Activated CD4-positive, alpha-beta T cell treated with anti-CD3 and anti-CD28 coated beads, Interleukin-2, amount 50 U/mL, for 1 hour (primary cell): ENCODE results near the gene ZSWIM6.

Source experiments
- DNase-seq: peaks from one replicate; pipeline ENCODE4 v3.0.0-alpha.2; 2020

Gene ZSWIM6

DNA sequence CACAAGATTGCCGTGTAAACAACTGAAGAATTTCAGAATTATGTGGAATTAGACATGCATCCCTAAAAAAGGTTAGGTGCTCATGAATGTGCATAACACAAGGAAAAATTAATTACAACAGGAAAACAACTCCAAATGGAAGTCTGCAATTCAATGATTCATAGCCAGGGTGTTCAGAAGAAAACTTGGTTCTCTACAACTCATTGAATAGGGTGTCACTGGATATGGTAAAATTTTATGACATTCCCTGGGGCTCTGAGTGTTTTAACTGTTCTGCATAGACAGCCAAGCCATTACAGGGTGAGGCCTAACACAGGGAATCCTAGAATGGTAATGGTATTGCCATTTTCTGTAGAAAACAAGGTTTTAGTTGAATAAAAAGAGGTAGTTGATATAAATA is 24.4 kb upstream of the ZSWIM6 start:
- DNase-seq = no peak

DNA sequence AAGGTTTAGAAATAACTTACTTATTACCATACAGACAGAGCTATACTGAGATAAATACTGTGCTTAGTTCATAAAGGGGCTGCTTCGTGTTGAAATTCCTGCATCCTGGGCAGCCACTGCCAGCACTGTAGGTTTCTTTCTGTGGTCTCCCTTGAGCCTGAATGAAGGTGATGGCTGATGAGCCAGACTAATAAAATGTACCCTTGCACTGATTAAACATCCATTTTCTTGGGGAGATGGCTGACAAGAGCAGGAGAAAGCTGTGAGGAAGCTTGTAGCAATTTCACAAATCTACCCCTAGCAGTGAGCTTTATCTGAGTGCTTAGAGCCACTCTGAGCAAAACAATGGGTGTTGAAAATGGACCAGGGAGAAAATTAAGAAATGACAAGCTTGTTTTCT is 23.3 kb upstream of the ZSWIM6 start:
- DNase-seq = no peak

DNA sequence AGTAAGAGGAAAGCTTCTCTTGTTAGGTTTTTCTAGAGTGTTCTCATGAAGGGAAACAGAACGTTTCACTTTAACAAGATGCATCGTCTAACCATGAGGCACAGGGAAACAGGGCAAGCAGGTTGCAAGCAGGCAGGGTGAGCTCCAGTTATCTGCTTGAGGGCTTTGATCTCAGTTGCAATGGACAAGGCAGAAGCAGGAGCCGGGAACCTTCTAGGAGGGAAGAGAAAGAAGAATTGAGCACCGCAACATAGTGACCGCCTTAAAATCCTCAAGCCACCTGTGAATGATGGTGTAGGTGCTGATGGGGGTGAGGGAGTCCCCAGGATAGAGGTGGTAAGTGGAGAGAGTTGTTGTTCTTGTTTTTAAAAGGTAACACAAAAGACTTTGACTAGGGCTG is 22.9 kb upstream of the ZSWIM6 start:
- no peak for DNase-seq

DNA sequence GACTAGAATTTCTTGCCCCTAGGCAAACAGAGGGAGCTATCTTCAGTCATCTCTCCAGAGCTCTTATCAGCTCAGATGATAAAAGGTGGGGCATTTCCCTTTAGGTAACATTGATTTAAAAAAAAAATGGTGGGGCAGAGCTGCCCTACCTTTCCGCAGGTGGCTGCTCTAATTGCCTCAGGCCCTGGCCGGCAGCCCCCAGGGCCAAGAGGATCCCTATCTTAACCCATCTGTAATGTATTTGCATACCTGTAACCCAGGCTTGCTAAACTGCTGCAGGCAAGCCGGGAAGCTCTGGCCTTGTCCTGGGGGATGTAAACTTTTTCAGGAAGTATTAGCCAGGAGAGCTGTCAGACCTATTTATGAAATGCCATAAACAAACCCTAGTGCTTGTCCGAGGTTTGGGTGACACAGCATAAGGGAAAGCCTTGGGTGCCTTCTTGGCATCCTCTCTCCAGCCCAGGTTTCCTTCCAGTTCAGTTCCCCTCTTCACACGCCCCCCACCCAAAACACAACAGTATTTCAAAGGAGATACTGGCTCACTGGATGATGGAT is 20.9 kb upstream of the ZSWIM6 start:
- DNase-seq = no peak

DNA sequence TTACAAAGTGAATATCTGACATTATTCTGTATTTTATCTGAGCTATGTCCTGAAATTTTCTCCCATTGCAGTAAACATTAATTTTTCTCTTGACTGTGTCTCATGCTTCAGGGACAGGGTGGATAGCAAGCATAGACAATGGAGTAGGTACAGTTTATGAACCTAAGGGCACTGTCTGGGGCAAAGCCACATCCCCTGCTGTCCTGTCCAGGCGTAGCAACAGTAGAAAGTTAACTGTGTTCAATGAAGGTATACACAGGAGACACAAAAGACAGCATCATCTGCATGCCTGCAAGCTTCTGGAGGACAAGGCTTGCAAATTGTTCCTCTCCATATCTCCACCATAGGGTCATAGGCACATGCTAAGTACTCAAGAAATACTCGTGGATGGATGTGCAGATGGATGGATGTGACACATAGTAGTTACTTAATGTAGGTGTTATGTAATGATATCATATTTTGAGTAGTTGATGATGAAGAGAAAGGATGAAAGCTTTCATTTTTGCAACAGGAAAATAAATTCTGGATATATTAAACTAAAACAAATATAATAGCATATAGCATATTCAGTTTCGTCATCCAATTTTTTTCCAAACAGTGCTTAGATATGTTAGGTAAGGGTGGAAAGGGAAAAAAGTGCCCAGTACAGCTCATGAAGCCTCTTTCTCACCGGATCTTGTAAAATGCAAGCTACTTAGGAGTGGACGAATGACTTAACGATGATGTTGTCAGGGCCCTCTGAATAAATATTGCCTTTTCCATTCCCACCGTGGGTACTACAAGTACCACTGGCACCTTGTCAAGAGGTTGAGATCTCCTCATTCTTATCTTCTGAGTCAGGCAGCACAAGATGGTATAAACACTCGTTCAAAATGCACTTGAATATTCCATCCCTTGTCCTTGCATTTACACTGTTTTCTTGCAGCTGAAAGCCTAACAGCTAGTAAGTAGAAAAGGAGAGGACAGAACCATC is 19.9 kb upstream of the ZSWIM6 start:
- no peak for DNase-seq

DNA sequence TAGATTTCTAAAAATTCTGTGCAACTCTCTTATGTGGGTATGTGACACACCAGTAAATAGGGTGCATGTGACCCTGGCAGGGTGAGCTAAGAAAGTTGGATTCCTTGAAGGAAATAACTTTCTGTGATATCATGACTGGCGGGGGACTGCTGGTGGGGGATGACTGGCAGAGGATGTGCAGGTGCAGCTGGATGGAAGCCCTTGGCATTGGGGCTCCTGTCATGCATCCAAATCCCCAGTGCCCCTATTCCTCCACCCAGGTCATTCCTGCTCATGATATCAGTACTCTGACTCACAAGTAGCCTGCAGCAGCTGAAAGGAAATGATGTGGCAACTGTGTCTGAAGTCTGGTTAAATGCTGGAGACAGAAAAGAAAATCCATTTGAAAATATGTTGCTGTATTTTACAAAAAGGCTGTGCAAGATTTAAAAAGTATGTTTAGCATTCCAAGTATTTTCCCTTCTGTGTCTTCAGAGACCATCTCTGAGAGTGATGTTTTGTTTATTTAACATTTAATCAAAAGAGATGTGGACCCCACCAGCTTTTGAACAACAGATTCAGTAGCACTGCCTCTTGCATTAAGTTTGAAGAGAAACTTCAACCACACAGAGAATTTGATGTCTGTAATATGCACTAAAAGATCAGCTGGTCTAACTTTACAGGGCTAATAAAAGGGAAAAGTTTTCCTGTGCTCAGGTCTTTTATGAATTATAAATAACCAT is 17.9 kb upstream of the ZSWIM6 start:
- no peak for DNase-seq

DNA sequence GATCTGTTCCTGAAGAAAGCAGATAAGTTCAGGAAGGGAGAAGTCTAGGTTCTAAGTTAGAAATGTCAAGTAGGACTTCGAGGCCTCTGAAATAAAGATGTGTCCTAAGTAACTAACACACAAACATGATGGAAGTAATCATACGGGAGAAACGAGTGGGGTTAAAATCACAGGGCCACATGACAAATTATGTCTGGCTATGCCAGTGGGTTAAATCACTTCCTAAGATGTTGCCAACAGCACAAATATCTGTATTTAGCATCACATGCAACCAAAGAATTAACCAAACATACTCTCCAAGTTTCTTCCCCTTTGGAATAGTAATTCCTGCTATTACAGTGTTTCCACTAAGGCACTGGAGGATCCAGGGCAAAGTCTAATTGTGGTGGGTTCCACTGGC is 13.7 kb upstream of the ZSWIM6 start:
- no peak for DNase-seq

DNA sequence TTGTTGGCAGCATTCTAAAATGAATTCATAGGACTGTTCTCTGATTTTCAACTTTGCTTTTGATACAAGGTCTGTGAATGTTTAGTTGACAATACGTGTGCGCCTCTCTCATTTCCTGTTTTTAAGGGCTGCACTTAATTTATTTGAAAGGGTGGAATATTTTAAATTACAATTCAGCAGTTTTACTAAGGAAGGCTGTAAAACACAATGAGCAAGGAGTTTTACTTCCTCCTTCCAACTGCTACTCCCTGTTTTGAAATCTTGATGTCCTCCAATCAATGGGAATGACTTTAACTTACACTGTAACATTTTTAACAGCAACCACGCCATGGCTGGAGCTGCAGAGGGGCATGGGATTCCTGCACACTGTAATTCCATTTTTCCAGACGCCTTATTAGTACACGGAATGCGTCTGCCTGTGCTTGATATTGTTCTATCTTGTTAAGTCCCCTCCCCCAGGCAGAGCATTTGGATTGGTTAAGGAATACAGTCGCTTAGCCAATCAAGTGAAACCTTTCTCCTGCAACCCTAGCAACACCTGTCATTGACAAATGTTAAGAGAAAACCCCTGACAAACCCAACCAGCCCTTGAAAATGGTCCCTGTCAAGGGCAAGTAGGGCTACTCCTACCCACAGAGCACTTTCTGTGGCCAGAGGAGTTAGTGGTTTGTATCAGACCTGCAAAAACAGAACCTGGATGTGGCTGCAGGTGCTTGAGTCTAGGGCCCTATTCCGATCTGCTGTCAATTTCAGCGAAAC is 12.5 kb upstream of the ZSWIM6 start:
- no peak for DNase-seq

DNA sequence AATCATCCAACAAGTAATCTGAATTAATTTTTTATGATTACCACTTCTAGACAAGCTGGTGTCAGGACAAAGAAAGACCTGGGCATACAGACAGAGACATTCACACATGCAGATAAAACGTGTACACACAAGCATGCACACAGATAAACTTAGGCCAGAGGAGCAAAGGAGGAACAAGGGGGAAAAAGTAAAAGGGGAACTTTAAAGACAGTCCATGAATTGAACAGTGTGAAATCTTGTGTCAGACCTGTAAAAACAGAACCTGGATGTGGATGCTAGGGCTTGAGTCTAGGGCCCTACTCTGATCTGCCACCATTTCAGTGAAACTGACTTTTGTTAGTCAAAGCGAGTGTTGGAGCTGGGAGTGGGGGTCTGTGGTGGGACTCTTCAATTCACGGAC is 11.2 kb upstream of the ZSWIM6 start:
- DNase-seq = no peak

DNA sequence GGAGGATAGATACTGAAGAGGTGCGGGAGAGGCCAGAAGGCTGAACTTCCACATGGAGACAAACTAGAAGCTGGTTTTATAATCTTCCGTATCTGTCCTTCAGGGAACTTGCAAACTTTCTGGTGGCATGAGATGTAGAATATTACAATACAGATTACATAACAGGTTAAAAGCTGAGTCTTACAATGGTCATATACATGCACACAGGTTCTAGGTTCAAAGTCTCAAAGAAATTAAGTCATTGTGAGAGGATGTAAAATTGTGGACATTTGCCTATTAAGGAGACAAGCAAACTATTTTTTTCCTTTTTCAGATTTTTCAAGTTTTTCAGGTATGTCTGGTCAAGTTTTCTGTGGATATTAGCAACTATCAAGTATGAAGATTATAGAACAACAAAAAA is 10.4 kb upstream of the ZSWIM6 start:
- no peak for DNase-seq

DNA sequence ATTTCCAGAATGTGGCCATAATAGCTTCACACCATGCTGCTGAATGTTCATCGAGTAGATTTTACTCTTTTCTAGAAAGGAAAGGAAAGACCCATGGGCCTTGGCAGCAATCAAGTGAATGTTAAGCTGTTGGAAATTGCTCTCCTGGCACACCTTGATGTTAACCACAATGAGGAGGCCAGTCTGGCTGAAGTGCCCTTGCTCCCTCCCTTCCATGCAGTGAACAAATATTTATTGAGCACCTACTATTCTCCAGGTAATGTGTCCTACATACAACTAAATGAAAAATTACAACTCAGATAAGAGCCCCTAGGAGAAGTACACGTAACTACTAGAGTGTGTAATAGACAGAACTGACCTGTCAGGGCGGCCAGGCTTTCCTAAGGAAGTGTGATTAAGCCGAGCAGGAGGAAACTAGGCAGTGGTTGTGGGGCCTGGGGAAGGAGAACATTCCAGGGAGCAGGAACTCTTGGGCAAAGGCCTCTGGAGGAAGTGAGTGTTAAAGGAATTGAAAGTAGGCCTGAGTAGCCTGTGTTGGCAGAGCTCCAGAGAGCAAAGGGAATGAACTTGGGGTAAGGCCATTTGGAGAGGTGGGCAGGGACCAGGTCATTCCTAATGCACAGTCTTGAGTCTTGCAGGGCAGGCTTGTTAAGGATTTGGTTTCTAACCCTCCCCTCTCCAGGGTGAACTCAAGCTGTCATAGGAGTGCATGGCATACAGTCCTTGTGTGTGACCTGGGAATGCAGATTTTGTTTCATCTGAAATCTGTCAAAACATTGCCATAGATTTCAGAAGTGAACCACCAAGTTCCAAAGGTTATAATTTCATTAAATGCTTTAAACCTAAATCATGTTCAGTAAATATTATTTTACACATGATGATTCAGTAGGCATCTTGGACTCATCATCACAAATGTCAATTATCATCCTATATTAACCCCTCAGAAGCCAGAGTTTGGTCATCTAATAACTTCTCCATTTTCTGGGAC is 9.0 kb upstream of the ZSWIM6 start:
- DNase-seq = no peak

DNA sequence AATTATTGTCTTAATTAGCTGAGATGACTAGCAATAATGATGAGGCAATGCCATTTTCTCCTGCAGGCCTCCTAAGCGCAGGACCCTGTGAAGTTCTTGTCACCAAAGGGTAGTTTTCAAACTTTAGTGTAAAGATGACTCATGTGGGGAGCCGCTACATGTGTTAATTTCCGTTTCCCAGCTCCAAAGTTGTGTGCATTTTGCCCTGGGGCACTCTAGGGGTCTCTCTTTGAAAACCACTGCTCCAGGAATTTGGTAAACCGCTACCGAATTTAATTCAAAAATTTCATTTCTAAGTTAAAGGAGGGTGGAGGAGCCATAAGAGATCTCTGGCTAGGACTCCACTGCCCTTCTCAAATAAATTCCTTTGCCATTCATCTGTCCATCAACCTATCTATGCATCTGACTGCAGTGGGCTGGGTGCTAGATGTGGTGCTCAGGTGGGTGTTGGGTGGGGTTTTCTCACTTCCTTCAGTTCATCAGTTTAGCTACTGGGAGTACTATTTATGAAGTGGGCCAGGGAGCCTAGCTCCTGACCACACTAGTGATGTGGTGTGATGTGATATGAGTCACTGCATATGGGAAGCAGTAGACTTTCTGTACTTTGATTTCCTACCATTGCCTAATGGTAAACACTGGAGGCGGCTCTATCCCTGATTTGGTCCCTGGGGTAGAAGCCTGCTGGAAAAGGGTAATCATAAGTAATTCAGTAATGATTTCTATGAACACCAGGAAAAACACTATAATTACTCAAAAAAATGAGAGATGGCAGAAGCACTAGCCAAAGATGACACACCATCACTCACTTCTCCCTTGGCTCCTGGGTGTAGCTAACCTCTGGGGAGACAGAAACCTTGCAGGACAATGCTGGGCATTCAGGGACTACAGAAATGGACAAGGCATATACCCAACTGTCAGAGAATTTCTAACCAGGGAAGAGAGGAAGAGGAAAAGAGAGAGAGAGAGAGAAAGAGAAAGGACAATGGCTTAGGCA is 4.0 kb upstream of the ZSWIM6 start:
- DNase-seq = no peak

DNA sequence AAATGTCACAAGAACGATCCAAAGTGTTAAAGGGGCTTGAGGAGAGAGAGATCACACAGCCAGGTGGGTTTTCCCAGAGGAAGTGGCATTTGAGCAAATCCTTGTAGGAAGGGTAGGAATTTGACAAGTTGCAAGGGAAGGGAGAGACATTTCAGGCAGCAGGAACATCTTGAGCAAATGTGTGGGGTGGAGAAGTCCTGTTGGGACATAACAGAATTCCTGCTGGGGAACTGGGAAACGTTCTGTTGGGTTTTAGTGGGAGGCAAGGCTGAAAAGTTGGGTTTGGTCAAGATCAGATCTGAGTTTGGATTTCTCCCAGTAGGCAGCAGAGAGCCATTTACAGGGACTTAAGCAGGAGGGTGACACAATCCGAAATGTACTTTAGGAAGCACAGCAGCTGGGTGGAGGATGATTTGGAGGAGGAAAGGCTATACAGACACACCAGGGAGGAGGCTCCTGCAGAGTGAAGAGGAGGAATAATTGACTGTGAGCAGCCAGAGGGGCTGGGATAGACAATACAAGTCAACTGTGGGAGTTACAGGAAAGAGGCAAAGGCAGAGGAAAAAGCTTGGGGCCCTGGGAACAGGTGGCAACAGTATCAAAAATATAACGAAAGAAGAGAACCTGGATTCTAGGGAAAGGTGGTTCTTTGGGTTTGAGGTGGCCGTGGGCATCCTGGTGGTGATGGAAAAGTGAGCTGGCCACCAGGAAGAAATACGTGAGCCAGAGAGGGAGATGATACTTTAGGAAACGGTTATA is 3.1 kb upstream of the ZSWIM6 start:
- no peak for DNase-seq

DNA sequence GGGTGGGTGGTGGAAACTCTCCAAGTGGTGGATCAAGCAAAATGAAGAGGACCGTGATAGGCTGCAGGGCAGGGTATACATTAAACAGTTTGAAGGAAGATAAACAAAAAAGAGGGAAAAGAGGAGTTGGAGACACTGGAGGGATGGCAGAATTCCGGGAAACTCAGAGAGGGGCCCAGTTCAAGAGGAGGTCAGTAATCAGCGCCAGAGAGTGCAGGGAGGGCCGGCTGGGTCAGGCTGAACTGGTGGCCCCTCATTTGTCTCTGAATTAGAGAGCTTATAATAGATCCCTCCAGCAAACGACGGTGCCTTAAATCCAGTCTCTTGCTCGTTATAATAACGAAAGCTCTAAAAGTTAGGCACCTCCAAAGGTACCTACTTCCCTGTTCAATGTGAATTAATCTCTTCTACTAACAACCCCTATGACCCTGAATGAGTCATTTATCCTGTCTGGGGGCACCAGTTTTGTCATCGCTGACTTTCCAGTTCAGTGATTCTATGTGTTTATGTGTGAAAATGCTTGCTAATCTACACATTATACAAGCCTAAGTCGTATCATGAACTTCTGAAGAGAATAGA is 2.4 kb upstream of the ZSWIM6 start:
- DNase-seq = no peak

DNA sequence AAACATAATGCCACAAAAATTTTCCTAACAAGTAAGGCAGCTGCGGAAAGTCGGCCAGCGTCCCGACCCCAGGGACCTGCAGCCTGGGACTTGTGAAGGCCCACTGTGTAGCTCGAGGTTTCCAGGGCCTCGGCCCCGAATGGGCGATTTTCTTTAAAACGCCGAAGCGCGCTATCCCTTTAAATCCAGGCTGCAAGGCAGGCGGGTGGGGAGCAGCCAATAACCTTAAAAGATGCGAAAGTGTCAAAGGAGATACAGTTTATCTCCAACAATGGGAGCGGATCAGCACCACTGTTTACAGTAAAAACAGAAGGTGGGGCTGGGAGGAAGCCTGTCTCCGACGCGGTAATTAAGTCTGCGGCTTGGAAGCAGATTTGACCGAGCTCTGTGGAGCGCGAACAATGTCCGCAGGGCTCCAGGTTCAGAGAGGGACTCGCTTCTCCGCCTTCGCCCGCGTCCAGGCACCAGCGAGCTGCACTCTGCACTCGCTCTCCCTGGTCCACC is 1.7 kb upstream of the ZSWIM6 start:
- DNase-seq = no peak

DNA sequence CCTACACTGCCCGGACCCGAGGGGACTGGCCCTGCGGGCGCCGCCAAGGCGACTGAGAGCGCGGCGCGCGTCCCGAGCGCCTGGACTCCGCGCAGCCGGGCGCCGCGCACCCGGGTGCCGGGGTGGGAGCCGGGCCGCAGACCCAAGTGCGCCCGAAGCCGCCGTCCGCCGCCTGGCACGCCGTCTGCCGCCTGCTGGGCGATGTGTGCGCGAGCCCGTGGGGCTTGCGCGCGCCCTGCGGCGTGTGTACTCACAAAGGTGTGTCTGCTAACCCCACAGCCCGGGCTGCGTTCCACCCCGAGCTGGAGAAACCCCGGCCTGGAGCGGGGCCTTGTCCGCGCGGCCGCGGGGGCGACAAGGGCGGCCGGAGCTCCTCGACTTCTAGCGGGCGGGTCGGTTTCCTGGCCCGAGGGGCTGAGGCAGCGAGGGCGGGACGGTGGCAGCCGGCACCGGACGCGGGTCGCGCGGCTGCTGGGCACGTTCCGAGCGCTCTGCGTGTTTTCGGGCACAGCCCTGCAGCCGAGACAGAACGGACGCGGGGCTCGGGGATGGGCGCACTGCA is 1.1 kb upstream of the ZSWIM6 start:
- DNase-seq = peak; percentile 76

DNA sequence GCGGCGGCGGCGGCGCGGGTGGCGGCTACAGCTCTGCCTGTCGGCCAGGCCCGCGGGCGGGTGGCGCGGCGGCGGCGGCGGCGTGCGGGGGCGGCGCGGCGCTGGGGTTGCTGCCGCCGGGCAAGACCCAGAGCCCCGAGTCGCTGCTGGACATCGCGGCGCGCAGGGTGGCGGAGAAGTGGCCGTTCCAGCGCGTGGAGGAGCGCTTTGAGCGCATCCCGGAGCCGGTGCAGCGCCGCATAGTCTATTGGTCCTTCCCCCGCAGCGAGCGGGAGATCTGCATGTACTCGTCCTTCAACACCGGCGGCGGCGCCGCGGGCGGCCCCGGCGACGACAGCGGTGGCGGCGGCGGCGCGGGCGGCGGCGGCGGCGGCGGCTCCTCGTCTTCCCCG is 296 bp downstream of the ZSWIM6 start:
- peak; percentile 37 for DNase-seq

DNA sequence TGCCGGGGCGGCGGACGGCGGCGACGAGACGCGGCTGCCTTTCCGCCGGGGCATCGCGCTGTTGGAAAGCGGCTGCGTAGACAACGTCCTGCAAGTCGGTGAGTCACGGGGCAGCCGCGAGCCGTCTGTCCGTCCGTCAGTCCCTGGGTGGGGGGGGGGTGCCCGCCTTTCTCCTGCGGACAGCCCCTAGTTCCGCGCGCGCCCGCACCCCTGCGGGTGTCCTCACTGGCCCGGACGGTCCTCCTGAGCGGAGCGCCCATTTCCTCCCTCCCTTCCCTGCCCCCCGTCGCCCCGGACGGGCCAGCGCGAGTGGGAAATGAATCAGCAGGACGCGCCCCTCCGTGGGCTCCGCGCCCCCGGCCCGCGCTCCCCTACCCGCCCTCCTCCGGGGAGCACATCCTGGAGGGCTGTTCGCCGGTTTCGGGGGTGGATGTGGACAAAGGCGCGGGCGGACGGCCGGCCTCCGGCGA is 828 bp downstream of the ZSWIM6 start:
- peak; percentile 22 for DNase-seq
